HEK293 (cell line): ENCODE data around the gene TMEM174.

Source experiments
- HOXC10 ChIP-seq: sonication (generic); formaldehyde crosslinking; IDR thresholded peaks from 2 replicates; pipeline ENCODE4 v1.8.1; 2023; ENCODE audit warnings: mild to moderate bottlenecking, missing genetic modification reagents
- MZF1 ChIP-seq: fragments of 450-650 bp; formaldehyde crosslinking; IDR thresholded peaks from 2 replicates; pipeline ENCODE4 v1.5.1; 2017; ENCODE audit warnings: missing biosample characterization, missing genetic modification characterization, borderline replicate concordance
- SP3 ChIP-seq: fragments of 450-650 bp; formaldehyde crosslinking; IDR thresholded peaks from 2 replicates; pipeline ENCODE4 v1.5.1; 2016; ENCODE audit warnings: missing biosample characterization, missing genetic modification characterization
- WT1 ChIP-seq: fragments of 450-650 bp; formaldehyde crosslinking; IDR thresholded peaks from 2 replicates; pipeline ENCODE4 v1.5.1; 2016; ENCODE audit warnings: missing biosample characterization, missing genetic modification characterization
- ZFP41 ChIP-seq: fragments of 450-650 bp; formaldehyde crosslinking; IDR thresholded peaks from 2 replicates; pipeline ENCODE4 v1.5.1; 2016; ENCODE audit warnings: missing biosample characterization, missing genetic modification characterization, borderline replicate concordance
- ZNF121 ChIP-seq: fragments of 450-650 bp; formaldehyde crosslinking; IDR thresholded peaks from 2 replicates; pipeline ENCODE4 v1.5.1; 2016; ENCODE audit warnings: missing biosample characterization, missing genetic modification characterization
- ZNF140 ChIP-seq: fragments of 450-650 bp; formaldehyde crosslinking; IDR thresholded peaks from 2 replicates; pipeline ENCODE4 v1.5.1; 2016; ENCODE audit warnings: missing biosample characterization, missing genetic modification characterization
- ZNF416 ChIP-seq: fragments of 450-650 bp; formaldehyde crosslinking; IDR thresholded peaks from 2 replicates; pipeline ENCODE4 v1.5.1; 2016; ENCODE audit warnings: missing biosample characterization, missing genetic modification characterization
- TF ChIP-seq, protein P1 (sequence below): fragments of 450-650 bp; formaldehyde crosslinking; IDR thresholded peaks from 2 replicates; pipeline ENCODE4 v1.5.1; 2016; ENCODE audit warnings: missing biosample characterization, missing genetic modification characterization
- TF ChIP-seq, protein P2 (sequence below): fragments of 450-650 bp; formaldehyde crosslinking; IDR thresholded peaks from 2 replicates; pipeline ENCODE4 v1.5.1; 2016; ENCODE audit warnings: missing biosample characterization, missing genetic modification characterization, low read depth
- TF ChIP-seq, protein P3 (sequence below): fragments of 450-650 bp; formaldehyde crosslinking; IDR thresholded peaks from 2 replicates; pipeline ENCODE4 v1.5.1; 2017; ENCODE audit warnings: missing biosample characterization, missing genetic modification characterization

- TF ChIP-seq, protein P1, sequence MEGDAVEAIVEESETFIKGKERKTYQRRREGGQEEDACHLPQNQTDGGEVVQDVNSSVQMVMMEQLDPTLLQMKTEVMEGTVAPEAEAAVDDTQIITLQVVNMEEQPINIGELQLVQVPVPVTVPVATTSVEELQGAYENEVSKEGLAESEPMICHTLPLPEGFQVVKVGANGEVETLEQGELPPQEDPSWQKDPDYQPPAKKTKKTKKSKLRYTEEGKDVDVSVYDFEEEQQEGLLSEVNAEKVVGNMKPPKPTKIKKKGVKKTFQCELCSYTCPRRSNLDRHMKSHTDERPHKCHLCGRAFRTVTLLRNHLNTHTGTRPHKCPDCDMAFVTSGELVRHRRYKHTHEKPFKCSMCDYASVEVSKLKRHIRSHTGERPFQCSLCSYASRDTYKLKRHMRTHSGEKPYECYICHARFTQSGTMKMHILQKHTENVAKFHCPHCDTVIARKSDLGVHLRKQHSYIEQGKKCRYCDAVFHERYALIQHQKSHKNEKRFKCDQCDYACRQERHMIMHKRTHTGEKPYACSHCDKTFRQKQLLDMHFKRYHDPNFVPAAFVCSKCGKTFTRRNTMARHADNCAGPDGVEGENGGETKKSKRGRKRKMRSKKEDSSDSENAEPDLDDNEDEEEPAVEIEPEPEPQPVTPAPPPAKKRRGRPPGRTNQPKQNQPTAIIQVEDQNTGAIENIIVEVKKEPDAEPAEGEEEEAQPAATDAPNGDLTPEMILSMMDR (tag by site-specific recombination), result no peak
- TF ChIP-seq ZNF140 (no peak), ZNF416 (tag by site-specific recombination) (no peak), MZF1 (no peak), SP3 (no peak), WT1 (tag by site-specific recombination) (no peak), HOXC10 (no peak), ZNF121 (tag by site-specific recombination) (no peak), ZFP41 (tag by site-specific recombination) (no peak)
- TF ChIP-seq, protein P2, sequence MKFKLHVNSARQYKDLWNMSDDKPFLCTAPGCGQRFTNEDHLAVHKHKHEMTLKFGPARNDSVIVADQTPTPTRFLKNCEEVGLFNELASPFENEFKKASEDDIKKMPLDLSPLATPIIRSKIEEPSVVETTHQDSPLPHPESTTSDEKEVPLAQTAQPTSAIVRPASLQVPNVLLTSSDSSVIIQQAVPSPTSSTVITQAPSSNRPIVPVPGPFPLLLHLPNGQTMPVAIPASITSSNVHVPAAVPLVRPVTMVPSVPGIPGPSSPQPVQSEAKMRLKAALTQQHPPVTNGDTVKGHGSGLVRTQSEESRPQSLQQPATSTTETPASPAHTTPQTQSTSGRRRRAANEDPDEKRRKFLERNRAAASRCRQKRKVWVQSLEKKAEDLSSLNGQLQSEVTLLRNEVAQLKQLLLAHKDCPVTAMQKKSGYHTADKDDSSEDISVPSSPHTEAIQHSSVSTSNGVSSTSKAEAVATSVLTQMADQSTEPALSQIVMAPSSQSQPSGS (tag by site-specific recombination), result no peak
- TF ChIP-seq, protein P3, sequence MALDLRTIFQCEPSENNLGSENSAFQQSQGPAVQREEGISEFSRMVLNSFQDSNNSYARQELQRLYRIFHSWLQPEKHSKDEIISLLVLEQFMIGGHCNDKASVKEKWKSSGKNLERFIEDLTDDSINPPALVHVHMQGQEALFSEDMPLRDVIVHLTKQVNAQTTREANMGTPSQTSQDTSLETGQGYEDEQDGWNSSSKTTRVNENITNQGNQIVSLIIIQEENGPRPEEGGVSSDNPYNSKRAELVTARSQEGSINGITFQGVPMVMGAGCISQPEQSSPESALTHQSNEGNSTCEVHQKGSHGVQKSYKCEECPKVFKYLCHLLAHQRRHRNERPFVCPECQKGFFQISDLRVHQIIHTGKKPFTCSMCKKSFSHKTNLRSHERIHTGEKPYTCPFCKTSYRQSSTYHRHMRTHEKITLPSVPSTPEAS (tag by site-specific recombination), result no peak
Observed at GRCh38 chr5:73218552-73219171, 45.7 kb downstream of the TMEM174 start.
